ENCODE data around the gene LGI2. TPM values are rescaled to one million over a fixed set of nuclear protein-coding genes. Genes with fewer than 3 reads are reported as not detected.

LGI2 gene
- total RNA-seq, 1 experiment from 2014 or later, result 1.4 TPM

DNA sequence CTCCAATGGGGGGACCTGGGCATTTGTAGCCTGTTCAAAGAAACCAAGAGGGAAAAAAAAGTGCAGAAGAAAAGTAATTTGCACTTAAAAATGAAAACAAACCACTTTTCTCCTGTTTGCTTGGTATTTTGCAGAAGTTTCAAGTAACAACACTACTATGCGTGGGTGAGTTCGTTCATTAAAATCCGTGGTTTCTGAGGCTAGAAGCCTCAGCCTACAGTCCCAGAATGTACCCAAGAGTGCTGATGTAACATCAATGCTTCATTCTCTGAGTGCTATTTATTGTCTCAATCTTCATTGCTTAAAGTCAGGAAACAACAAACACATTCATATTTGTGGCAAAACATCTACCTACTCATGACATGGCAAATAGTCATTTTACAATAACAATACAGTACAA is 29.2 kb downstream of the LGI2 start:
- no peak overlapping the region for H2BK20ac ChIP-seq (ENCODE audit: low read depth, low read length, poor library complexity, severe bottlenecking)

More for the DNA sequence above, 29.2 kb downstream of the LGI2 start:
- no peak overlapping the region for H2AK5ac ChIP-seq (ENCODE audit: insufficient read length, low read length)
- H3K27me3 ChIP-seq (ENCODE audit: insufficient read depth, low read length), result no peaks in the 10 kb centered on the region
- no peak overlapping the region for H3K14ac ChIP-seq (ENCODE audit: insufficient read depth, low read length)
- DNase-seq, result no peak
- no peak overlapping the region for H3K9ac ChIP-seq (ENCODE audit: extremely low read depth, insufficient read length, low read length)
- H3K36me3 Mint-ChIP-seq (ENCODE audit: insufficient read depth in 1 of 3, low read depth in 3 of 3), result no peaks in the 10 kb centered on the region; a peak in 1 of 7 replicates
- H3K4me1 ChIP-seq (ENCODE audit: insufficient read depth, low read length), result peaks cover 9% of the 10 kb centered on the region
- no peak overlapping the region for H2BK5ac ChIP-seq (ENCODE audit: insufficient read length, low read length)
- no peak overlapping the region for H3K23ac ChIP-seq (ENCODE audit: insufficient read length, low read depth, low read length)
- peaks cover 3% of the 10 kb centered on the region; the same call in 1 of the 2 replicates for H3K27me3 Mint-ChIP-seq (ENCODE audit: low read depth)
- H3K4ac ChIP-seq (ENCODE audit: low read depth, low read length), result no peak overlapping the region
- H3K79me2 ChIP-seq (ENCODE audit: insufficient read depth, low read length), result no peaks in the 10 kb centered on the region
- no peak overlapping the region for H3K27ac ChIP-seq (ENCODE audit: insufficient read length, low read depth, low read length)
- TF ChIP-seq, protein P1, sequence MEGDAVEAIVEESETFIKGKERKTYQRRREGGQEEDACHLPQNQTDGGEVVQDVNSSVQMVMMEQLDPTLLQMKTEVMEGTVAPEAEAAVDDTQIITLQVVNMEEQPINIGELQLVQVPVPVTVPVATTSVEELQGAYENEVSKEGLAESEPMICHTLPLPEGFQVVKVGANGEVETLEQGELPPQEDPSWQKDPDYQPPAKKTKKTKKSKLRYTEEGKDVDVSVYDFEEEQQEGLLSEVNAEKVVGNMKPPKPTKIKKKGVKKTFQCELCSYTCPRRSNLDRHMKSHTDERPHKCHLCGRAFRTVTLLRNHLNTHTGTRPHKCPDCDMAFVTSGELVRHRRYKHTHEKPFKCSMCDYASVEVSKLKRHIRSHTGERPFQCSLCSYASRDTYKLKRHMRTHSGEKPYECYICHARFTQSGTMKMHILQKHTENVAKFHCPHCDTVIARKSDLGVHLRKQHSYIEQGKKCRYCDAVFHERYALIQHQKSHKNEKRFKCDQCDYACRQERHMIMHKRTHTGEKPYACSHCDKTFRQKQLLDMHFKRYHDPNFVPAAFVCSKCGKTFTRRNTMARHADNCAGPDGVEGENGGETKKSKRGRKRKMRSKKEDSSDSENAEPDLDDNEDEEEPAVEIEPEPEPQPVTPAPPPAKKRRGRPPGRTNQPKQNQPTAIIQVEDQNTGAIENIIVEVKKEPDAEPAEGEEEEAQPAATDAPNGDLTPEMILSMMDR (conservative IDR thresholded peaks at IDR 0.05), result no peak
- H3T11ph ChIP-seq (ENCODE audit: low read length), result no peak overlapping the region
- no peak overlapping the region for H3K18ac ChIP-seq (ENCODE audit: insufficient read length, low read depth, low read length)
- H3K79me1 ChIP-seq (ENCODE audit: insufficient read depth, low read depth, low read length, poor library complexity, severe bottlenecking), result no peaks in the 10 kb centered on the region
- no peaks in the 10 kb centered on the region for H3K23me2 ChIP-seq (ENCODE audit: insufficient read length, low read depth, low read length, poor library complexity, severe bottlenecking)
- H3K4me1 Mint-ChIP-seq, result peaks cover 10 to 13% of the 10 kb centered on the region in 2 experiments
- no peak overlapping the region for H3K56ac ChIP-seq (ENCODE audit: insufficient read length, low read depth, low read length)
- H3K27ac Mint-ChIP-seq, result no peak overlapping the region; a peak in 1 of 7 replicates
- H3K4me2 ChIP-seq (ENCODE audit: insufficient read depth, insufficient read length, low read length), result no peak overlapping the region
- H2BK120ac ChIP-seq (ENCODE audit: low read depth, low read length, poor library complexity, severe bottlenecking), result no peak overlapping the region
- H2AFZ ChIP-seq (ENCODE audit: low read length), result no peak overlapping the region
- no peak overlapping the region for H4K91ac ChIP-seq (ENCODE audit: insufficient read length, low read depth, low read length)
- H2BK12ac ChIP-seq (ENCODE audit: insufficient read length, low read depth, low read length), result no peak overlapping the region
- no peak overlapping the region for H4K8ac ChIP-seq (replicated peaks; ENCODE audit: insufficient read length, low read depth, low read length)
- no peak overlapping the region for H2BK15ac ChIP-seq (ENCODE audit: low read depth, low read length)
- no peaks in the 10 kb centered on the region for H3K9me3 Mint-ChIP-seq
- H4K5ac ChIP-seq (ENCODE audit: insufficient read length, low read depth, low read length), result no peak overlapping the region
- H4K20me1 ChIP-seq (ENCODE audit: control insufficient read depth, insufficient read depth, insufficient read length), result no peaks in the 10 kb centered on the region
- no peaks in the 10 kb centered on the region for H3K9me3 ChIP-seq (ENCODE audit: control insufficient read depth, low read depth, low read length)
- no CpG with 5 or more reads among the region's 3 CpGs for WGBS (ENCODE audit: extremely low coverage, insufficient read length, low lambda C conversion rate)
- no peak overlapping the region for H3K4me3 Mint-ChIP-seq
